Measurements from ENCODE around the gene EEPD1. TPM values are rescaled to one million over a fixed set of nuclear protein-coding genes. Genes with fewer than 3 reads are reported as not detected.

EEPD1 gene
- total RNA-seq, 8 experiments from 2014 or later = 2.3 to 14.1 (median 4.4) TPM

DNA sequence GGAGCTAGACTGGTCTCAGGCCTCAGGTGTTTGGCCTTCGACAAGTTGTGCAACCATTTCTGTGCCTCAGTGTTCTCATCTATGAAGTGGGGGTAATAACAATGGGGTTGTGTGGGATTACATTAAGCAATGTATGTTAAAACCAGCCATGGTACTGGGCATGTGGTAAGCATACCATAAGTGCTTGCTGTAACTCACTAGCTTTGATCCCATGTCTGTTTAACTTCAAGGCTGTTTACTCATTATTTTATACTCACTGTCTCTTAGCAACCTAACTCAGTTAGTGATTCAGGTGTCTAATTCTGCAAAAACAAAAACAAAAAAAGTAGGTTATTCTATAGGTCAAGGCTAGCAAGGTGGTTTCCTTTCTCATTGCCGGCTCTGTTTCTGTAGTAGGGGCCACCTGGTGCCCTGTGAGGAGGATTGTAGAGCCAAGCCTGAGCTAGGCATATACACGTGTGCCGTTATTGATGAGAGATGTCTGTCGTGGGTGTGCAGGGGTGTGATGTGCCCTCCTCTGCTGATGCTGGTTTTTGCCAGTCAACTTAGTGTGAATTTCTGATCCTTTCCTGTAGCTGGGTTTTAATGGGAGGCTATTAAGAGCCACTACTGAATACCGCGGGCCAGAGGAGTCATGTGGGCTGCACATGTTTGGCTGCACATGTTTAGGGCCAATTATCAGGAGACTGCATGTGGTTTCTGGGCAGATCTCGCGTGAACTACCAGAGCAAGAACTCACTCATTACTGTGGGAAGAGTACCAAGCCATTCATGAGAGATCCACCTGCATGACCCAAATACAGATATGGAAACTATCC is 56.2 kb downstream of the EEPD1 start:
- Histone ChIP-seq H3K4me3 (no peak overlapping the region), H3K4me1 (replicated peaks in 1 of 2) (peaks cover 3 to 6% of the 10 kb centered on the region in 2 donors), H3K27ac (no peak overlapping the region)
- ATAC-seq (replicated peaks in 6 of 8) = peak in 1 of 8 experiments; percentile 35
- 28 to 100% (median 82%) methylated on average over 2 to 5 of the region's 9 CpGs; no CpG with 5 or more reads in 3 of the 10 experiments for WGBS, 10 experiments
- in situ Hi-C loops (cut with MboI; ENCODE audit: low pct_unique_long_range_greater_than_20kb in 2 of 9, low sequenced_read_pairs in 9 of 9, unreplicated experiment in 9 of 9) = no loop called here

DNA sequence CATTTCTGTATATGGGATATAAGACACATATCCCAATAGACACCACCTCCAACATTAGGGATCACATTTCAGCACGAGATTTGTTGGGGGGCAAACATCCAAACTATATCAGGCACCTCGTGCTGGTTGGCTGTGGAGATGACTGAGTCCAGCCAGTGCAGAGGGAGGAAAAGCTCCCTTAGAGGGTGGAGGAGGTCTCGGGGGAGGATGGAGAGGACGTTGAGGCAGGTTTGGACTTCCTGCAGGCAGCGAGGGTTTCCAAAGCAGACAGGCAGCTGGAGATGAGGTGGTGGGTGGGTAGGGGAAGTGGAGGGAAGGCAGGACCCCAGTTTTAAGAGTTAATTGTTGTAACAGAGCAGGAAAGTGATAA is 56.7 kb downstream of the EEPD1 start:
- in situ Hi-C loops (cut with MboI; ENCODE audit: low pct_unique_long_range_greater_than_20kb in 2 of 9, low sequenced_read_pairs in 9 of 9, unreplicated experiment in 9 of 9) = no loop called here
- Histone ChIP-seq H3K4me1 (replicated peaks in 1 of 2) (peaks cover 7 to 8% of the 10 kb centered on the region in 2 donors), H3K4me3 (no peak overlapping the region), H3K27ac (no peak overlapping the region)
- WGBS, 10 experiments = 15 to 85% (median 75%) methylated on average over 1 to 5 of the region's 5 CpGs; no CpG with 5 or more reads in 4 of the 10 experiments
- ATAC-seq (replicated peaks in 6 of 8) = no peak

DNA sequence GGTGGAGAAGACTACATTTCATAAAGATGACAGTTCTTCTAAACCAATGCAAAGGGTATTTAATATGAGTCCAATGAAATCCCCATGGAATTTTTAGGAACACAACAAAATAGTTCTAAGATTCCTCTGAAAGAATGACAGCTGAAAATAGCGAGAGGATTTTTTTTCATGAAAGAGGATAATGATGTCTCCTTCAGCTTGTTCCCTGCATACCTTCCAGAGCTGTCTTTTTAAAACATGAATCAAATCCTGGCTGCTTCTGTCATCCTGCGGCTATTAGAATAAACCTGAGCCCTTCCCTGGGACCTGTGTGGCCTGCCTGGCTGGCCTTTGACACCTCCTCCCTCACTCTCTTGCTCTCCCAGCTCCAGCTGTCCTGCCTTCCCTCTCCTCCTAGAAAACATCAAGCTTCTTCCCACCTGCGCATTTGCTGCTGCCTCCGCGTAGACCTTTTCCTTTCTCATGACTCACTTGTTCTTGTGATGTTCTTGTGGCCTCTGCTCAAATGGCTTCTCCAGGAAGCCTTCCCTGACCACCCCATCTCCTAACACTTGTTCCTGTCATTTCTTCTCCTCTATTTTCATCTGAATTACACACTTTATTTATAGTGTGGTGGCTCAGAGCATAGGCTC is 57.4 kb downstream of the EEPD1 start:
- in situ Hi-C loops (cut with MboI; ENCODE audit: low pct_unique_long_range_greater_than_20kb in 2 of 9, low sequenced_read_pairs in 9 of 9, unreplicated experiment in 9 of 9) = no loop called here
- Histone ChIP-seq H3K4me3 (no peak overlapping the region), H3K4me1 (replicated peaks in 1 of 2) (peaks cover 13% of the 10 kb centered on the region in 2 donors), H3K27ac (no peak overlapping the region)
- peak in 5 of 8 experiments; percentile 13 to 64 (median 58) for ATAC-seq (replicated peaks in 6 of 8)
- 46 to 100% (median 71%) methylated on average over 1 to 5 of the region's 5 CpGs; no CpG with 5 or more reads in 2 of the 10 experiments for WGBS, 10 experiments

DNA sequence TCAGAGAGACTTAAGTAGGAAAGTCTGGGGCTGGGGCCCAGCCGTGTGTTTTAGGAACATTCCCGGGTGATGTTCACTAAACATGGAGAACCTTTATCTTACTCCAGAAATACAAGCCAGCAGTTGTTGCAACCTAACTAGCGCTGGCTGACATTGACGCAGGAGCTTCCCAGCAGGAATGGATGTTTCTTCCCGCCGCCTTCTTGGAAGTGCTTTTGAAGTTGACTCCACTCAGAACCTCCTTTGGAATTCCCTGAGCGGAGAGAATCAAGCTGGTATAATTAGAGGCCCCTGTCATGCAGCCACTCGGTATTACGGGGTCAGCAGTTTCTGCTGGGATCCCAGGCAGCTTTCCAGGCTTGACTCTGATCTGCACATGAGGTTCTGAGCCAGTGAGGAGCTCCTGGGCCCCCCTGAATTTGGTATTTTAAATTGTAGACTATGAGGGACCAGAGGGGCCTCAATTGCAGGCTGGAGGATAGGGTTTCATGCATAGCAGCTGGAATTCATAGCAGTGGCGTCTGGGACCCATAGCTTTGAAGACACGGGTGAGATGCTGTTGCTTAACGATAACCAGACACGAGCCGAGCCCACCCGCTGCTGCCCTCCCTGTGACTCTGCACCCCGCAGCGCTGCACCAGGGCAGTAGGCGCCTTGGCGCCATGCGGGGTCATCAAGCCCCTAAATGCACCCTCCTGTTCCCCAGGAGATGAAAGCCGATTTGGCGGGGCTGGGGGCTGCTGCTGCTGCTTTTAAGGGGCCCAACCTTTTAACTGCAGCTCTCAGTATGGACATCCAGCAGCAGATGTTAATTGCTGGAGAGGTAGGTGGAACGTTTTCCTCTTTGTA is 61.8 kb downstream of the EEPD1 start:
- Histone ChIP-seq H3K4me1 (replicated peaks in 1 of 2) (peaks cover 8 to 15% of the 10 kb centered on the region in 2 donors), H3K4me3 (no peak overlapping the region), H3K27ac (no peak overlapping the region)
- WGBS, 10 experiments = 22 to 80% (median 44%) methylated on average over 1 to 11 of the region's 23 CpGs; no CpG with 5 or more reads in 1 of the 10 experiments
- peak in 2 of 8 experiments; percentile 46 to 50 for ATAC-seq (replicated peaks in 6 of 8)
- in situ Hi-C loops (cut with MboI; ENCODE audit: low pct_unique_long_range_greater_than_20kb in 2 of 9, low sequenced_read_pairs in 9 of 9, unreplicated experiment in 9 of 9) = no loop called here

DNA sequence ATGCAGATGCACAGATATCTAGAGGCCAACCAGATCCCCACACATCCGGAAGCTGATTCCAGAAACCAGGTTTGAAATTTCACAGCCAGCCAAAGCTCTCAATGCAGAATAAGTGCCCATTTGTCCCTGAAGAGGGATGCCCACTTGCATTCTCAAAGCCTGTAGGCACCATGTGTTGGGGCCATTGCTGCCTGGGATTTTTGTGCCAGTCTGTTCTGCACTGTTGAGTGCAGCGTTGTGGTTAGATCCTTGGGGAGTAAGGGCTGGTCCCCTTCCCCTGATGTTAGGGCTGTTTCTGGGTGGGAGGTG is 62.4 kb downstream of the EEPD1 start:
- peaks cover 8 to 12% of the 10 kb centered on the region in 2 donors for H3K4me1 ChIP-seq (replicated peaks in 1 of 2)
- in situ Hi-C loops (cut with MboI; ENCODE audit: low pct_unique_long_range_greater_than_20kb in 2 of 9, low sequenced_read_pairs in 9 of 9, unreplicated experiment in 9 of 9) = no loop called here
- no peak overlapping the region for H3K4me3 ChIP-seq
- peak in 2 of 8 experiments; percentile 20 to 48 for ATAC-seq (replicated peaks in 6 of 8)
- WGBS, 10 experiments = 17 to 83% (median 40%) methylated on average over 1 to 2 of the region's 2 CpGs; no CpG with 5 or more reads in 7 of the 10 experiments
- H3K27ac ChIP-seq = no peak overlapping the region

DNA sequence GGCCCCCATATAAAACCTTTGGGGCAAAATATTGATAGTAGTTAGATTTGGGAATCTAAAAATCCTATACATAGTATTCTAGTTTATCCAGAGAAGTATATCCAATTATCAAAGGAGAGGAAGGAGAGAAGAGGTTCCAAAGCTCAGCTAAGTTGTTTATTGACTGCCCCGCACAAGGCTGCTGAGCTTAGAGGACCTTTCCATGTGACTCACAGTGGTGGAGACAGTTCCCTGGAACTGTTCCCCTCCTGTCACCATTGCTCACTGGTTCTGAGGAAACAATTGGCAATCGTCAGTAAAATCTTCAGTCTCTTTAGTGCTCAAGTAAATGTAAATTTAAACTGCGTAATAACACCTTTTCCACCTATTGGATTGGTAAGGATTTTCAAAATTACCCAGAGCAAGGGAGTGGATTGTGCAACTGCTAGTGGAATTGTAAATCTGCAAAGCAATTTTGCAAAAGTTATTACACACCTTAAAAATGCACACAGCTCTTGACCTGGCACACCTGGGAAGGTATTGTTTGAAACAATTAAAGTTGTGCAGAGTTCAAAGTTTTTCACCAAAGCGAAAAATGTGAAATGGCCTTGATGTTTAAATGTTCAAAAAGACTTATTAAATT is 63.1 kb downstream of the EEPD1 start:
- Histone ChIP-seq H3K4me3 (no peak overlapping the region), H3K27ac (no peak overlapping the region), H3K4me1 (replicated peaks in 1 of 2) (peaks cover 8 to 12% of the 10 kb centered on the region in 2 donors)
- peak in 3 of 8 experiments; percentile 23 to 48 (median 32) for ATAC-seq (replicated peaks in 6 of 8)
- in situ Hi-C loops (cut with MboI; ENCODE audit: low pct_unique_long_range_greater_than_20kb in 2 of 9, low sequenced_read_pairs in 9 of 9, unreplicated experiment in 9 of 9) = no loop called here
- 42 to 100% (median 95%) methylated on average over 1 to 4 of the region's 4 CpGs; no CpG with 5 or more reads in 1 of the 10 experiments for WGBS, 10 experiments

DNA sequence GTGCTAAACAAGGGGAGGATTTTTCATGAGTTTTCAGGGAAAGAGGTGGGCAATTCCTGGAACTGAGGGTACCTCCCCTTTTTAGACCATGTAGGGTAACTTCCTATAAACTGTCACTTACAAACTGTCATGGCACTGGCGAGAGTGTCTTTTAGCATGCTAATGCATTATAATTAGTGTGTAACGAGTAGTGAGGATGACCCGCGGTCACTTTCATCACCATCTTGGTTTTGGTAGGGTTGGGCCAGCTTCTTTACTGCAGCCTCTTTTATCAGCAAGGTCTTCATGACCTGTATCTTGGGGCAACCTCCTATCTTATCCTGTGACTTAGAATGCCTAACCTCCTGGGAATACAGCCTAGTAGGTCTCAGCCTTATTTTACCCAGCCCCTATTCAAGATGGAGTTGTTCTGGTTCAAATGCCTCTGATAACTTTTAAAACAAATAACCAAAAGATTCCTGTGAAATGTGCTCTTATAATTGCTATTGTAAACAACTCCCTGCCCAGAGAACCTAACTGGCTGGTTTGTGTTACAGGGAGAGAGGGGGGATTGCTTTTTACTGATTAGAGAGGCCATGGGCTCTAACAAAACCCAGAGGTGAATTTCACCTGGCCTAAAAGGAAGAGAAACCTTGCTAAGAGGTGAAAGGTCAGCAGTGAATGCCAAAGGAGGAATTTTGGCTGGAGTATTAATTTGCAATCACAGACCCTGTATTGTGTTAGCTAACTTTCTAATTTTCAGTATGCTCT is 64.3 kb downstream of the EEPD1 start:
- Histone ChIP-seq H3K4me3 (no peak overlapping the region), H3K4me1 (replicated peaks in 1 of 2) (peaks cover 8 to 12% of the 10 kb centered on the region in 2 donors), H3K27ac (no peak overlapping the region)
- in situ Hi-C loops (cut with MboI; ENCODE audit: low pct_unique_long_range_greater_than_20kb in 2 of 9, low sequenced_read_pairs in 9 of 9, unreplicated experiment in 9 of 9) = no loop called here
- 73 to 100% (median 88%) methylated on average over 1 to 4 of the region's 4 CpGs; no CpG with 5 or more reads in 2 of the 10 experiments for WGBS, 10 experiments
- no peak for ATAC-seq (replicated peaks in 6 of 8)

DNA sequence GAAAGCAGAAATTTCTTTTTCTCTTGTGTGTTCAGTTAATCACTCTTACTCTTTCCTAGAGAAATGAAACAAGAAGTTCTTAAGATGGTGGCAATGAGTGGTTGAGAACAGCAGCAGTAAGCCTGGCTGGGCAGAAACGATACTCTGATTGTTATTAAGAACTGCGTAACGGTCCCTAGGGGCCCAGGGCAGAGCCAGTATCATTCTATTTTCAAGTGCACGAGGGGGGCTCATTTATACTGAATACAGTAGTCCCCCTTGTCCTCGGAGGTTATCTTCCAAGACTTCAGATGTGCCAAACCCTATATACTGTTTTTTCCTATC is 64.9 kb downstream of the EEPD1 start:
- in situ Hi-C loops (cut with MboI; ENCODE audit: low pct_unique_long_range_greater_than_20kb in 2 of 9, low sequenced_read_pairs in 9 of 9, unreplicated experiment in 9 of 9) = no loop called here
- peaks cover 8 to 12% of the 10 kb centered on the region in 2 donors for H3K4me1 ChIP-seq (replicated peaks in 1 of 2)
- WGBS, 10 experiments = 39 to 96% (median 76%) methylated on average over 1 to 5 of the region's 5 CpGs; no CpG with 5 or more reads in 2 of the 10 experiments
- H3K4me3 ChIP-seq = no peak overlapping the region
- no peak for ATAC-seq (replicated peaks in 6 of 8)
- H3K27ac ChIP-seq = no peak overlapping the region

DNA sequence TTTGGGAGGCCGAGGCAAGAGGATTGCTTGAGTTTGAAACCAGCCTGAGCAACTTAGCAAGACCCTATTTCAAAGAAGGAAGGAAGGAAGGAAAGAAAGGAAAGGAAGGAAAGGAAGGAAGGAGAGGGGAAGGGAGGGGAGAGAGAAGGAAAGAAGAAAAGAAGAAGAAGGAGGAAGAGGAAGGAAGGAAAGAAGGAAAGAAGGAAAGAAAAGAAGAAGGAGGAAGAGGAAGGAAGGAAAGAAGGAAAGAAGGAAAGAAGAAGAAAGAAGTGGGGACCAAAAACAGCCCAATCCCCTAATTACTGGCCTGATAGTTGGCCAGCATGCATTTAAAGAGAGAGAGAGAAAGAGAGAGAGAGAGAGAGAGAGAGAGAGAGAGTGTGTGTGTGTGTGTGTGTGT is 66.4 kb downstream of the EEPD1 start:
- H3K27ac ChIP-seq = no peak overlapping the region
- ATAC-seq (replicated peaks in 6 of 8) = no peak
- 31 to 100% (median 79%) methylated on average over 1 of the region's 1 CpG; no CpG with 5 or more reads in 2 of the 10 experiments for WGBS, 10 experiments
- H3K4me1 ChIP-seq (replicated peaks in 1 of 2) = peaks cover 8 to 11% of the 10 kb centered on the region in 2 donors
- in situ Hi-C loops (cut with MboI; ENCODE audit: low pct_unique_long_range_greater_than_20kb in 2 of 9, low sequenced_read_pairs in 9 of 9, unreplicated experiment in 9 of 9) = no loop called here
- no peak overlapping the region for H3K4me3 ChIP-seq

DNA sequence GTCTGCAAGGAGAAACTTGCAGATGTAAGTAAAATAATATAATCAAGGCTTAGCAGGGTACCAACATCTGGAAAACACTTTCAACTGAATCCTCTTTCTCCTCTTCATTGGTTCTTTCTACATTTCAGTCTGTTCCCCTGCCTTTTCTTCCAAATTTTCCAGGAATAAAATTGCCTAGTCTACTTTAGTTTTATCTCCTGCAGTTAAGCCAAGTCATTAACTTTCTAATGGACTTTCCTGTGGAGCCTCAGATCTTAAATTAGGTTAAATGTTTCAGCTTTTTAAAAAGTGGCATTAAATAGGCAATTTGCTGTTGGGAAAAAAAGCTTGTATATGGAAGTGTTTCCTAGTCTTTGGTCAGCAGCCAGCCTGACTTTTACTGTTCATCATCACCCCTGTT is 70.8 kb downstream of the EEPD1 start:
- in situ Hi-C loops (cut with MboI; ENCODE audit: low pct_unique_long_range_greater_than_20kb in 2 of 9, low sequenced_read_pairs in 9 of 9, unreplicated experiment in 9 of 9) = no loop called here
- Histone ChIP-seq H3K4me1 (replicated peaks in 1 of 2) (no peaks in the 10 kb centered on the region), H3K4me3 (no peak overlapping the region), H3K27ac (no peak overlapping the region)
- no peak for ATAC-seq (replicated peaks in 6 of 8)

DNA sequence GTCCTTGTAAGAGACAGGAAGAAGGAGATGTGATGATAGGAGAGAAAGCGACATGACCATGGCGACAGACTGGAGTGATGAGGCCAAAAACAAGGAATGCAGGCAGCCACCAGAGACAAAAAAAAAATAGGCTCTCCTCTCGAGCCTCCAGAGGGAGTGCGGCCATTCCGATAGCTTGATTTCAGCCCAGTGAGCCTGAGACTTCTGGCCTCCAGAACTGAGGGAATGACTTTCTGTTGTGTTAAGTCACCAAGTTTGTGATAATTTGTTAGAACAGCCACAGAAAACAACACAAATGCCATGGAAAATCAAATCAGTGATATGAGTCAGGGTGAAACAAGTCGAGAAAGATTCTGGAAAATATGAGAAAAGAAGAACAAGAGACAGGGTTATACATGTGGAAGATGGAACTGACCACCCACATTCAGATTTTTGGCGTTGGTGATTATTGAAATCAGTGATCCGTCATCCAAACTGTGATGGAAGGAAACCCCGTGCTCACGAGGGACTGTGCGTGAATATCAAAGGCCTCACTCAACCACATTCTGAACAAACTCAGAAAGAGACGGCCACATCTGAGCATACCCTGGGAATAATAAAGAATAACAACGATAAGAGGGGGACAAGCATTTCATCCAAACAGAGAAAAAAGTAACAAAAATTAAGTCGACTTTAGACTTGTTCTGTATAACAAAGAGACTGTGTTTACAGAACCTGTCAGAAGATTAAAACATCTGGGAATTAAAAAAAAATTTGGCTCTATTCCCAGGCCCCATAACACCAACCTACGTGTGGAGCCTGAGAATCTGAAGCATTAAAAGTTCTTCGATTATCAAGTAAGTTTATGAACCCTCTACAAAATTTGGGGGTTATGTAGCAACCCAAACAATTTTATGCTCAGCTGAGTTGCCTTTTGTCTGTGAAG is 72.1 kb downstream of the EEPD1 start:
- no peak for ATAC-seq (replicated peaks in 6 of 8)
- in situ Hi-C loops (cut with MboI; ENCODE audit: low pct_unique_long_range_greater_than_20kb in 2 of 9, low sequenced_read_pairs in 9 of 9, unreplicated experiment in 9 of 9) = no loop called here
- H3K4me1 ChIP-seq (replicated peaks in 1 of 2) = no peaks in the 10 kb centered on the region
- WGBS, 10 experiments = 27 to 94% (median 81%) methylated on average over 2 to 14 of the region's 16 CpGs
- H3K27ac ChIP-seq = no peak overlapping the region
- H3K4me3 ChIP-seq = no peak overlapping the region

Data from motor neuron (in vitro differentiated cells).